ENCODE measurements around the gene PARD3B.

GRCh38 chr2:204749319-204749718 is 204.0 kb downstream of the PARD3B start:
- no peak for TF ChIP-seq CTCF (conservative IDR thresholded peaks at IDR 0.05; ENCODE audit: low read depth, low read length)
- no peak for TF ChIP-seq EZH2 (IDR thresholded peaks at IDR 0.05; ENCODE audit: low read length, unreplicated experiment)
- no peak for TF ChIP-seq EZH2phosphoT487 (IDR thresholded peaks at IDR 0.05; ENCODE audit: borderline replicate concordance, low read length)

Measured in PC-3 (cell line).